Fibroblast of lung (primary cell): Measurements from ENCODE around the gene NECTIN4.

Source experiments
- CTCF ChIP-seq, 2 donors: IDR thresholded peaks in 1 of 2; conservative IDR thresholded peaks in 1 of 2; 1 replicate in 1 of 2; 2 replicates in 1 of 2; pipeline ENCODE4 v1.5.1; 2011 to 2012; ENCODE audit warnings: low read length in 2 of 2, control low read depth in 1 of 2, inconsistent platforms in 1 of 2, low read depth in 1 of 2, mild to moderate bottlenecking in 1 of 2
- EZH2 ChIP-seq: IDR thresholded peaks from 2 replicates; pipeline ENCODE4 v1.5.1; 2012; ENCODE audit warnings: low read length, control low read depth, mild to moderate bottlenecking; ENCODE audit errors: missing control alignments

- TF ChIP-seq CTCF (conservative IDR thresholded peaks at IDR 0.05 in 1 of 2, IDR thresholded peaks at IDR 0.05 in 1 of 2; ENCODE audit: low read depth in 1 of 2, low read length in 2 of 2) (no peak), EZH2 (no peak)
Observed at GRCh38 chr1:161111527-161111926, 22.2 kb upstream of the NECTIN4 start.
